GM23338 (cell line): Measurements from ENCODE around the gene RNF112.

Experiments
- CREB1 ChIP-seq: fragments of 250-450 bp; sonication (Bioruptor Pico); IDR thresholded peaks from 2 replicates; pipeline ENCODE4 v1.5.0; 2020; ENCODE audit warnings: low read depth, mild to moderate bottlenecking, moderate library complexity
- CTCF ChIP-seq, 2 experiments: fragments of 200-600 bp in 1 of 2; sonication (generic) in 1 of 2; conservative IDR thresholded peaks; 2 replicates each; pipeline versions ENCODE4 v1.5.1 to v1.6.1; 2016 to 2017; ENCODE audit warnings: antibody characterized with exemption in 2 of 2, low read depth in 2 of 2, mild to moderate bottlenecking in 2 of 2, moderate library complexity in 1 of 2
- EZH2 ChIP-seq: fragments of 200-600 bp; sonication (generic); IDR thresholded peaks from one replicate; pipeline ENCODE4 v1.8.0; 2017; ENCODE audit warnings: antibody characterized with exemption, mild to moderate bottlenecking, low read depth; ENCODE audit not compliant: unreplicated experiment
- EZH2phosphoT487 ChIP-seq: fragments of 200-600 bp; sonication (generic); IDR thresholded peaks from one replicate; pipeline ENCODE4 v1.8.1; 2018; ENCODE audit warnings: antibody characterized with exemption; ENCODE audit not compliant: unreplicated experiment
- POLR2AphosphoS5 ChIP-seq: IDR thresholded peaks from 2 replicates; pipeline ENCODE4 v1.6.1; 2016; ENCODE audit warnings: antibody characterized with exemption, low read depth
- REST ChIP-seq: IDR thresholded peaks from one replicate; pipeline ENCODE4 v1.6.1; 2018; ENCODE audit warnings: antibody characterized with exemption; ENCODE audit not compliant: unreplicated experiment
- ZNF331 ChIP-seq: fragments of 250-450 bp; sonication (Bioruptor Pico); IDR thresholded peaks from 2 replicates; pipeline ENCODE4 v1.5.0; 2020; ENCODE audit warnings: low read depth, mild to moderate bottlenecking, moderate library complexity

GRCh38 chr17:19415311-19415710, 4.3 kb downstream of the RNF112 start:
- no peak for TF ChIP-seq POLR2AphosphoS5
- TF ChIP-seq CTCF (conservative IDR thresholded peaks at IDR 0.05; ENCODE audit: low read depth in 2 of 2), result no peak
- TF ChIP-seq REST, result no peak
- no peak for TF ChIP-seq EZH2
- TF ChIP-seq EZH2phosphoT487, result no peak
- no peak for TF ChIP-seq CREB1 (CRISPR knock-in tag)
- TF ChIP-seq ZNF331 (CRISPR knock-in tag), result no peak
